Islet of Langerhans (tissue), 1 donor: Measurements from ENCODE around the gene GGT5.
"Not testable (repeated sequence)": the region's sequence is repeated elsewhere in the genome, so short reads cannot be mapped to it uniquely, and the experiment has no call there.

Experiments
- FAIRE-seq: peaks from one replicate; lab custom pipeline; 2011; peaks lifted over from hg19 to GRCh38; lab: Jason Lieb, UNC

GGT5 gene, protein sequence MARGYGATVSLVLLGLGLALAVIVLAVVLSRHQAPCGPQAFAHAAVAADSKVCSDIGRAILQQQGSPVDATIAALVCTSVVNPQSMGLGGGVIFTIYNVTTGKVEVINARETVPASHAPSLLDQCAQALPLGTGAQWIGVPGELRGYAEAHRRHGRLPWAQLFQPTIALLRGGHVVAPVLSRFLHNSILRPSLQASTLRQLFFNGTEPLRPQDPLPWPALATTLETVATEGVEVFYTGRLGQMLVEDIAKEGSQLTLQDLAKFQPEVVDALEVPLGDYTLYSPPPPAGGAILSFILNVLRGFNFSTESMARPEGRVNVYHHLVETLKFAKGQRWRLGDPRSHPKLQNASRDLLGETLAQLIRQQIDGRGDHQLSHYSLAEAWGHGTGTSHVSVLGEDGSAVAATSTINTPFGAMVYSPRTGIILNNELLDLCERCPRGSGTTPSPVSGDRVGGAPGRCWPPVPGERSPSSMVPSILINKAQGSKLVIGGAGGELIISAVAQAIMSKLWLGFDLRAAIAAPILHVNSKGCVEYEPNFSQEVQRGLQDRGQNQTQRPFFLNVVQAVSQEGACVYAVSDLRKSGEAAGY

DNA sequence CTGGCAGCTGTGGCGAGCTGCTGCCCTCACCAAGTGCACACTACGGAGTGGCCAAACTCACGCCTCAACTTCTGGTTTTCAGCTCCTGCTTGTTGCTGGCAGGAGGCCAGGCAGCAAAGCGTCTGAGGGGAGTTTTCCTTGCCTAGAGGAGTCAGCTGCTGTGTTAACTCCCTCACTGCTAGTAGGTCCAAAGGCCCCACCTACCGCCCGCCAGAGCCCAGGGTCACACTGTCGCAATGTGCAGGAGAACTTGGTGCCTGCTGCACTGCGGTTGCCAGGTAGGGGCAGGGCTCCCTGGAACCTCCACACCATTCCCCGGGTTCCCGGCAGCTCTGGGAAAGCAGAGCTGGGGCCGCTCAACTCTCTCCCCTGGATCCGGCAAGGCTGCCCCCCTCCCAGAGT lies at the start of gene GGT5:
Gene GGT5, minus strand, starts transcription at position 53 of the 402 bp plus-strand sequence. CDS start 357 bp downstream, outside the sequence.
- not testable (repeated sequence) for FAIRE-seq

DNA sequence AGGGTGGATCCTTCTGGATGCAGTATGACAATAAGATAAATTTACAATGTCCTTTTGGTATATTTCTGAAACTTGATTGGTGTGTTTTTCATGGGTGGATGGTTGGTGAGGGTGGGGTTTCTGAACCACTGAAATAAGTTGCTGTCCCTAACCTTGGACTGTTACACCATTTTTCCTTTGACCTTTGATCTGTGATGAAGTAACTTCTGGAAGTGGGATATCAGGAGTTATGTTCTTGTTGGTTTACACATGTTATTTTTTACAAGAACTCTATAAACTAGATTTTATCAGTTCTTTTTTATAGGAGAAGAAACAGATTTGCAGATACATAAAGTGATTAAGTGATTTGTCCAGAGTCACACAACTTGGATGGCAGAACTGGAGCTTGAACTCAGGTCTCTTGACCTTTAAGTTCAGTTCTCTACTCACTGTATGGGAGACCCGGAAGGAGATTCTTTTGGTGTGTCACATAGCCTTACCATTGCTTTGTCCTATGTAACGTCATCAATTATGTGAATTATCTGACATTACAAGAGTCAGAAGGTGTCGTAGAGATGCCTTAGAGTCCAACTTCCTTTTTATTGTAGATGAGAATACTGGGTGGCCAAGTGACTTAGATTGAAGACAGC lies 47.4 kb upstream of the GGT5 start:
- not testable (repeated sequence) for FAIRE-seq

GRCh38 chr22:24291515-24292201 lies 46.8 kb upstream of the GGT5 start:
- no peak for FAIRE-seq

DNA sequence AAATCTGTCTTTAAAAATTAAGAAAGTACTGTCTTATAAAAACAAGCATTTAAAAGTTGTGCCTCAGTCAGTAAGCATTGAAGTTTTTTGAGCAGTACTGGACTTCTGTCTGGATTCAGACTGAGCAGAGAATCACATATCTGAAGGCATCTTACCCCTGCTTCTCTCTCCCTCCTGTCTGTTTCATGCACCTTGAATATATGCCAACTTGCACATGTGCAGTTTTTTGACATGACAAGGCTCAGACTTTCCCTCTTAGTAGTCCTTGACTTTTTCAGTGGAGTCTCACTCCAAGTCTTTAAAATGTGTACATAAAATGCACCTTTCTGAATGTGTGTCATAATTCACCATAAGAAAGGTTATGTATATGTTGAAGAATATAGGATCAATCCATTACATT lies 45.6 kb upstream of the GGT5 start:
- FAIRE-seq, result no peak

GRCh38 chr22:24289741-24290163 lies 44.9 kb upstream of the GGT5 start:
- no peak for FAIRE-seq

- FAIRE-seq, result no peak
These were observed 44.2 kb upstream of the GGT5 start for GRCh38 chr22:24289114-24289513.

- not testable (repeated sequence) for FAIRE-seq
These were observed 42.9 kb upstream of the GGT5 start for GRCh38 chr22:24287801-24288200.

GRCh38 chr22:24287212-24287611 lies 42.3 kb upstream of the GGT5 start:
- FAIRE-seq, result not testable (repeated sequence)

DNA sequence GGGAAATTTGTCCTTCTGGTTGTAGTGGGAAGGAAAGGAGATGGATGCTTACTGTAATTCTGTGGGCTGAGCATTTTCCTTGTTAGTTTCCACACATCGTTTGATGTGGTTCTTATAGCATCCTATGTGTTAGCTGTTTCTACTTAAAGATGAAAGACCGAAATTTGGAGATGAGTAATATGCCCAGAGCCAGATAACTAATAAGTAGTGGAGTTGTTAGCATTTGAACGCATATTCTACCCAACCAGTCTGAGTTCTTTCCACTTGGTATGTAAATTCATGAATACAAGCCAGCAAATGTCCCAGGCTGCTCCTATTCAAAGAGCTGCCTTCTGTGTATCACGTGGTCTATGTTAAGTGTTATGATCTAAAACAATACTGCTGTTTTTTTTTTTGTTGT lies 40.4 kb upstream of the GGT5 start:
- no peak for FAIRE-seq

- no peak for FAIRE-seq
These were observed 39.9 kb upstream of the GGT5 start for GRCh38 chr22:24284747-24285203.

- FAIRE-seq, result no peak
These were observed 37.5 kb upstream of the GGT5 start for GRCh38 chr22:24282401-24282800.

- FAIRE-seq, result not testable (repeated sequence)
These were observed 35.5 kb upstream of the GGT5 start for GRCh38 chr22:24280363-24280762.

DNA sequence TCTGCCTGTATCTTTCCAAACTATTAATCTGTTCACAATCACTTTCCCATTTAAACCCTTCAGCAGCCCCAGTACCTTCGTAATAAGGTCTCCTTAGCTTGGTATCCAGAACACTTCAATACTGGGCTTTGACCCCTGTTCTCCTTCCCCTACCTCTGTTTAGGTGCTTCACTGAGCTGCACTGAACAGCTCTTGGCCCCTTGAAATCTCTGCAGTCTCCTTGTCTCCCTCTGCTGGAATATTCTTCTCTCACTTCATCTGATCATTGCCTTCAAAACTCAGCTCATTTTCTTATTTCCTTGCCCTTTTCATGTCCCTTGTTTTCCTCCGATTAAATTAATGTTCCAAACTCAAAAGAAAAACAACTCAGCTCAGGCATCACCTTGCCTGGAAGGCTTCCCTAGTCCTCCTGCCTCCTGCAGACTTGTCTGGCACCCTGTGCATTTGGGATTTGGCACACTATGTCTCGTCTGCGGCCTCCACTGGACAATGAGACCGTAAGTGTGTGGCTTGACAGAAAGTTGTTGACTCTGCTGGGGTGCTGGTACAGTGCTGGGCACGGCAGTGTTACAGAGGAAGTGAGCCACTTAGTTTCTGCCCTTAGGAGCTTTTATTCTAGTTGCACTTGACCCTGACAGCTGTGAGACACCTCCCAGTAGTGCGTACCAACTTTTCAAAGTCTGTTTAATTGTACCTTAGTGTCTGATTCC lies 30.0 kb upstream of the GGT5 start:
- FAIRE-seq, result not testable (repeated sequence)

DNA sequence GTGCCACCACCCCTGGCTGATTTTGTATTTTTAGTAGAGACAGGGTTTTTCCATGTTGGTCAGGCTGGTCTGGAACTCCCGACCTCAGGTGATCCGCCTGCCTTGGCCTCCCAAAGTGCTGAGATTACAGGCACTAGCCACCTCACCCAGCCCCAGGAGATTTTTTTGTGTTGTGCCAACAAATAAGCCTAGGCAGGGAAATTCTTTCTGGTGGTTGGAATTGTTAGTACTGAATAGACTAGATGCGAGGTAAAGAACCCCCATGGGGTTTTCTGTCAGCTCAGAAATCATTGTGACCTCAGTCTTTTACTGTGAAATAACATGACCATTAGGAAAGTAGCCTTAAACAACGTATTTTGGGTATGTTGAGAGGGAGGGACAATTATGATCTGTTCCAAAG lies 29.0 kb upstream of the GGT5 start:
- not testable (repeated sequence) for FAIRE-seq

GRCh38 chr22:24273031-24273430 lies 28.1 kb upstream of the GGT5 start:
- FAIRE-seq, result not testable (repeated sequence)

GRCh38 chr22:24271386-24271854 lies 26.5 kb upstream of the GGT5 start:
- no peak for FAIRE-seq

DNA sequence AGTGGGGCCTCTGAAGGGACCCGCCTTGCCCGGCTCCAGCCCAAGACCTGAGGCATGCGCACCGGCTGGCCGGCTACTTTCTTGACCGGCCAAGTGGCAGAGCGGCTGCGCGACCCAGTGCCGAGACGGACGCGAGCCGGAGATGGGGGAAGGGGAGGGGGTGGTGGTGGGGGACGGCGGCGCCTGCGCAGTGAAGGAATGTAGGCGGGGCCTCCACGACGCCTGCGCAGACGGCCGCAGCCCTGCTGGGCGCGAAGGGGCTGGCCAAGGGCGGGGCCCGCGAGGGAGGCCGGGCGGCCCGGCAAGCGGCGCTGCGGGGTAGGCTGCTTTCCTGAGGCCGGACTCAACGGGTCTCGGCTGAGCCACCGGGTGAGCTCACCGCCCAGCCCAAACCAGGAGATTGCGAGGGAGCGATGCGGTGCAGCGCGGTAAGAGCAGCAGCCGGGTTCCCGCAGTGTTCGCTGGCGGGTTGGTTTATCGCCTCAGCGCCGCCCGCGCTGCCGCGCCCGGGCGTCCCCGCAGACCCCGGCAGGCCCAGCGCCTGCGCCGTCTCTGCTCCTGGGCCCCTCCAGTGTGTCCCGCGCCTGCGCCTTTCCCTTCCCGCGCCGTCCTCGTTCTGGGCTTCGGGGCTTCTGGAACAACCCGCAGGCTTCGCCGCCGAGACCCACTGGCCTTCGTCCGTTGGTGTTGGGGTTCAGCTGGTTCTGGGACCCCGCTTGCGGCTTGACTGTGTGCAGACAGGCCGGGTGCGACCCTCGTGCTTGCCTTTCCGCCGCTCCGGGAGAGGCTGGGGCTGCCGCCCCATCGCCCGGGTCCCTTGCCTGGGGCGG lies 25.9 kb upstream of the GGT5 start, which contains the start of gene SPECC1L:
Gene SPECC1L, plus strand, starts transcription at position 276 of the 830 bp plus-strand sequence. CDS start 31,401 bp downstream, outside the sequence.
- no peak for FAIRE-seq

DNA sequence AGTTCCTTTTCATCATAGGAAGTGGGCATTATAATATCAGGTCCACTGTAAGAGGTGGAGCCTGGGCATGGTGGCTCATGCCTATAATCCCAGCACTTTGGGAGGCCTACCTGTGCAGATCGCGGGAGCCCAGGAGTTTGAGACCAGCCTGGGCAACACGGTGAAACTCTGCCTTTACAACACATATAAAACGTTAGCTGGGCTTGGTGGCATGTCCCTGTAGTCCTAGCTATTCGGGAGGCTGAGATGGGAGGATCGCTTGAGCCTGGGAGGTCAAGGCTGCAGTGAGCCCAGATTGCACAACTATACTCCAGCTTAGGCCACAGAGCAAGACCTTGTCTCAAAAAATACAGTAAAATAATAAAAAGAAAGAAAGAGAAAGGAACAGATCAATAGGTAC lies 21.6 kb upstream of the GGT5 start:
- FAIRE-seq, result not testable (repeated sequence)

- no peak for FAIRE-seq
These were observed 20.9 kb upstream of the GGT5 start for GRCh38 chr22:24265734-24266133.

- FAIRE-seq, result not testable (repeated sequence)
These were observed 19.5 kb upstream of the GGT5 start for GRCh38 chr22:24264329-24264896.
